Endodermal cell (in vitro differentiated cells): ENCODE data around the gene PLXNC1. TPM values are rescaled to one million over a fixed set of nuclear protein-coding genes. Genes with fewer than 3 reads are reported as not detected.

Experiments
- DNase-seq: peaks from one replicate; pipeline ENCODE4 v3.0.0-alpha.2; 2017
- H3K27ac ChIP-seq: 2 replicates; pipeline ENCODE4 v1.5.1; 2013; ENCODE audit warnings: mild to moderate bottlenecking, low read depth, low read length, moderate library complexity
- H3K27me3 ChIP-seq: 2 replicates; pipeline ENCODE4 v1.6.1; 2013; ENCODE audit warnings: mild to moderate bottlenecking, low read length, moderate library complexity; ENCODE audit not compliant: insufficient read depth, control insufficient read depth, poor library complexity, severe bottlenecking
- H3K36me3 ChIP-seq: 2 replicates; pipeline ENCODE4 v1.7.0; 2013; ENCODE audit warnings: mild to moderate bottlenecking, low read length, moderate library complexity; ENCODE audit not compliant: control insufficient read depth, insufficient read depth
- H3K4me1 ChIP-seq: one replicate; pipeline ENCODE4 v1.7.0; 2013; ENCODE audit warnings: low read length; ENCODE audit not compliant: control insufficient read depth, insufficient read depth
- H3K4me3 ChIP-seq: 2 replicates; pipeline ENCODE4 v1.5.1; 2013; ENCODE audit warnings: mild to moderate bottlenecking, low read length, moderate library complexity
- H3K9ac ChIP-seq: 2 replicates; pipeline ENCODE4 v1.6.1; 2013; ENCODE audit warnings: mild to moderate bottlenecking, low read length, moderate library complexity; ENCODE audit not compliant: poor library complexity, severe bottlenecking; ENCODE audit errors: extremely low read depth
- H3K9me3 ChIP-seq: 2 replicates; pipeline ENCODE4 v1.6.1; 2013; ENCODE audit warnings: mild to moderate bottlenecking, low read length, moderate library complexity; ENCODE audit not compliant: control insufficient read depth
- H3K27ac Mint-ChIP-seq: 2 replicates; pipeline ENCODE4 v1.8.0; 2020; ENCODE audit warnings: mixed read lengths
- H3K27me3 Mint-ChIP-seq: 2 replicates; pipeline ENCODE4 v1.8.0; 2021; ENCODE audit warnings: mild to moderate bottlenecking, mixed read lengths; ENCODE audit not compliant: insufficient read depth
- H3K36me3 Mint-ChIP-seq: 2 replicates; pipeline ENCODE4 v1.8.0; 2020; ENCODE audit warnings: low read depth, mixed read lengths
- H3K4me1 Mint-ChIP-seq: 2 replicates; pipeline ENCODE4 v1.8.0; 2020; ENCODE audit warnings: mixed read lengths
- H3K4me3 Mint-ChIP-seq: 2 replicates; pipeline ENCODE4 v1.8.0; 2020; ENCODE audit warnings: mild to moderate bottlenecking, moderate library complexity, mixed read lengths
- H3K9me3 Mint-ChIP-seq: 2 replicates; pipeline ENCODE4 v1.8.0; 2020; ENCODE audit warnings: mild to moderate bottlenecking, mixed read lengths
- WGBS, 2 experiments: methylation state at CpG; one replicate each; pipeline versions ENCODE4 v1.1.5 to v1.1.7; 2013; ENCODE audit warnings: missing lambda C conversion rate in 2 of 2, mixed read lengths in 1 of 2; ENCODE audit not compliant: insufficient coverage in 1 of 2, insufficient read length in 1 of 2; 5-methylcytosine and 5-hydroxymethylcytosine counted together
- total RNA-seq, 2 donors: library from RNA; stranded (reverse); fragmentation: NEBNext Ultra II Directional in 1 of 2; extraction: Animal tissue kit (Norgen Biotek cat#: 25700) in 1 of 2; gene quantifications; 2 replicates in 1 of 2; 3 replicates in 1 of 2; pipeline ENCODE4 v1.2.1, GENCODE V29; 2021
- TF ChIP-seq, protein P1 (sequence below): fragments of 200-600 bp; sonication (generic); conservative IDR thresholded peaks from 2 replicates; pipeline ENCODE4 v1.5.0; 2021; ENCODE audit warnings: antibody characterized with exemption, mild to moderate bottlenecking

PLXNC1 gene
- total RNA-seq, 2 donors from 2014 or later = 1.6 to 1.9 TPM

DNA sequence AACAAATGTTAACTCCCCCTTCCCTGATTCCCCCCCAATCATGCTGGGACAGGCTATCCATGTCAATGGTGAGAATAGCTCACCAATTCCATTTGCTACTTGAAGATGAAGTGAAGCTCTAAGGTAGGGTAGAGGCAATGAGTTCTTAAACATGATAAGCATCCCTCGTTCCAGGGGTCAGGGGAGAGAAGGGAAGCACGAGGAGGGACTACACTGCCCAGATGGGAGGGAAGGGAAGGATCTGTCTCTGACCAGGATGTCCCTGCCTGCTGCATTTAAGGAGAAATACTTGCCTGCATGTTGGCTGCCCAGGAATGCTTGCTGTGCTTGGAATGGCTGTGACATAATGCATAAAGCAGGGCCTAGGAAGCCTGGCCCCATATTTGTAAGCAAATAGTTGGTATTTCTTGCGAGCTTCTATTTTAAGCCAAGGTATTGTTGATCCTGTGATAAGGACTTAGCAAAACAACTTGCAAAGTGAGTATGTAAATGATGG, 156.2 kb downstream of the PLXNC1 start:
- H3K36me3 ChIP-seq = peaks cover 38% of the 10 kb centered on the region
- no peaks in the 10 kb centered on the region for H3K27me3 ChIP-seq
- peak; percentile 89 for DNase-seq
- Mint-ChIP-seq H3K4me1 (peaks cover 43% of the 10 kb centered on the region), H3K27me3 (peaks cover 2% of the 10 kb centered on the region), H3K4me3 (no peak overlapping the region), H3K27ac (peak overlapping the region; percentile 49), H3K9me3 (no peaks in the 10 kb centered on the region), H3K36me3 (peaks cover 16% of the 10 kb centered on the region)
- H3K9ac ChIP-seq = no peak overlapping the region
- TF ChIP-seq, protein P1, sequence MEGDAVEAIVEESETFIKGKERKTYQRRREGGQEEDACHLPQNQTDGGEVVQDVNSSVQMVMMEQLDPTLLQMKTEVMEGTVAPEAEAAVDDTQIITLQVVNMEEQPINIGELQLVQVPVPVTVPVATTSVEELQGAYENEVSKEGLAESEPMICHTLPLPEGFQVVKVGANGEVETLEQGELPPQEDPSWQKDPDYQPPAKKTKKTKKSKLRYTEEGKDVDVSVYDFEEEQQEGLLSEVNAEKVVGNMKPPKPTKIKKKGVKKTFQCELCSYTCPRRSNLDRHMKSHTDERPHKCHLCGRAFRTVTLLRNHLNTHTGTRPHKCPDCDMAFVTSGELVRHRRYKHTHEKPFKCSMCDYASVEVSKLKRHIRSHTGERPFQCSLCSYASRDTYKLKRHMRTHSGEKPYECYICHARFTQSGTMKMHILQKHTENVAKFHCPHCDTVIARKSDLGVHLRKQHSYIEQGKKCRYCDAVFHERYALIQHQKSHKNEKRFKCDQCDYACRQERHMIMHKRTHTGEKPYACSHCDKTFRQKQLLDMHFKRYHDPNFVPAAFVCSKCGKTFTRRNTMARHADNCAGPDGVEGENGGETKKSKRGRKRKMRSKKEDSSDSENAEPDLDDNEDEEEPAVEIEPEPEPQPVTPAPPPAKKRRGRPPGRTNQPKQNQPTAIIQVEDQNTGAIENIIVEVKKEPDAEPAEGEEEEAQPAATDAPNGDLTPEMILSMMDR = no peak
- 52 to 68% methylated on average over 2 to 3 of the region's 3 CpGs for WGBS, 2 experiments
- H3K9me3 ChIP-seq = no peaks in the 10 kb centered on the region
- no peak overlapping the region for H3K4me3 ChIP-seq
- H3K27ac ChIP-seq = no peak overlapping the region
- H3K4me1 ChIP-seq = peaks cover 11% of the 10 kb centered on the region

DNA sequence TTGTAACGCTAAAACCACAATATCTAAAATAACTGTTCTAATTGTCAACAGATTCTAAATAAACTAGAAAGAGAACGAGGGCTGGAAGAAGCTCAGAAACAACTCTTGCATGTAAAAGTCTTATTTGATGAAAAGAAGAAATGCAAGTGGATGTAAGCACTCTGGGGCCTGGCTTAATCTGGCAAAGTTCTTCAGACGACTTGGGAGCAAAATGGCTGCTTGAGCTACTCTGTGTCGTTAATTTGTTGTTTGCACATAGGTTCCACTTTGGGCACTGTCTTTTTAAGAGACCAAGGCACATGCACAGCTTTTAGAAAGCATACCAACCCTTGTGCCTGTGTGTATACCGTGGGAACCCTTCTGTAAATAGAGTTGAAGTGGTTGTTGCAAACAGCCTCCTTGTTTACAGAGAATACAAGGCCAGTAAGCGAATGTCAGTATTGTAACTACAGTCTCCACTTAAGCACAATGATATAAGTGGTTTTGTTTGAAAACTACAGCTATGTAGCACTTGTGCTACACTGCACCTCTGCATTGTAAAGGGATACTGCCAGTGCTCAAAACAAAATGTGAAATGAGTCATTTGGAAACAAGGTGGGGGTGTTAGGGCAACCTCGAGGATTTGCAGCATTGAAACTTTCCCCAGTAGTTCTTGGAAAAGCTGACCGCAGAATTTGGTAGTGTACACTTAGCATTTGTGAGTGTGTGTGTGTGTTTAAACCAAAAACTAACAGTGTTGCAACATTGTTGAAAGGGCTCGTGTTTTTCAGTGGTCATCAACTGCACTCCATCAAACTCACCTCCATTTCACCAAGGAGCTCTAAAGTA, 157.0 kb downstream of the PLXNC1 start:
- Histone ChIP-seq H3K36me3 (peaks cover 41% of the 10 kb centered on the region), H3K9me3 (no peaks in the 10 kb centered on the region), H3K9ac (no peak overlapping the region), H3K4me3 (no peak overlapping the region), H3K4me1 (peaks cover 8% of the 10 kb centered on the region), H3K27ac (no peak overlapping the region), H3K27me3 (no peaks in the 10 kb centered on the region)
- TF ChIP-seq, protein P1 = no peak
- DNase-seq = no peak
- peaks cover 36% of the 10 kb centered on the region for H3K4me1 Mint-ChIP-seq
- H3K27ac Mint-ChIP-seq = peak overlapping the region; percentile 58
- H3K9me3 Mint-ChIP-seq = no peaks in the 10 kb centered on the region
- H3K27me3 Mint-ChIP-seq = peaks cover 2% of the 10 kb centered on the region
- H3K36me3 Mint-ChIP-seq = peaks cover 17% of the 10 kb centered on the region
- WGBS, 2 experiments = 72 to 76% methylated on average over 7 to 8 of the region's 9 CpGs
- no peak overlapping the region for H3K4me3 Mint-ChIP-seq

DNA sequence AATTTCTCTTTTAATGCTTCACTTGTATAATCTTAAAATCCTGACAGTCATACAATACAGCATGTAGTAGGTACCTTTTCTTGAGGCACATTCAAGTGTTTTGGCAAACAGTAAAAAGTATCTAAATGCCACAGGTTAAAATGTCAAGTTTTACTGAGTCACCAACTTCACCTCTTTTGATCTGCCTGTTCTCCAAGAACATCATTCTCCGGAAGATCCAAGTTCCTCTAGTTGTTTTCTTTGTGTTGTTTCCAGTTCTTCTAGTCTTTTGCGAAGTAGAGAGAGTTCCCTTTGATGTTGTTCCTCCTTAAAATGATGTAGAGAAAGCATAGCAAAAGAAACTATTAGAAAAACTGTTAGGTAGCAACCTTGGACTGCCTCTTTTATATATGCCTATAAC, 160.2 kb downstream of the PLXNC1 start:
- Histone ChIP-seq H3K9ac (no peak overlapping the region), H3K4me1 (peaks cover 5% of the 10 kb centered on the region), H3K27ac (no peak overlapping the region), H3K27me3 (no peaks in the 10 kb centered on the region), H3K36me3 (peaks cover 48% of the 10 kb centered on the region), H3K9me3 (no peaks in the 10 kb centered on the region), H3K4me3 (no peak overlapping the region)
- peaks cover 16% of the 10 kb centered on the region for H3K4me1 Mint-ChIP-seq
- H3K36me3 Mint-ChIP-seq = peaks cover 29% of the 10 kb centered on the region
- H3K27ac Mint-ChIP-seq = no peak overlapping the region
- H3K4me3 Mint-ChIP-seq = no peak overlapping the region
- DNase-seq = no peak
- H3K9me3 Mint-ChIP-seq = no peaks in the 10 kb centered on the region
- TF ChIP-seq, protein P1 = no peak
- no peaks in the 10 kb centered on the region for H3K27me3 Mint-ChIP-seq
- 86 to 100% methylated on average over 1 to 2 of the region's 2 CpGs for WGBS, 2 experiments
